ENCODE measurements around the gene ABL2. TPM values are rescaled to one million over a fixed set of nuclear protein-coding genes. Genes with fewer than 3 reads are reported as not detected.
"Not testable (repeated sequence)": the region's sequence is repeated elsewhere in the genome, so short reads cannot be mapped to it uniquely, and the experiment has no call there.

ABL2 gene
- total RNA-seq, 1 experiment from 2014 or later, result 9.2 TPM

DNA sequence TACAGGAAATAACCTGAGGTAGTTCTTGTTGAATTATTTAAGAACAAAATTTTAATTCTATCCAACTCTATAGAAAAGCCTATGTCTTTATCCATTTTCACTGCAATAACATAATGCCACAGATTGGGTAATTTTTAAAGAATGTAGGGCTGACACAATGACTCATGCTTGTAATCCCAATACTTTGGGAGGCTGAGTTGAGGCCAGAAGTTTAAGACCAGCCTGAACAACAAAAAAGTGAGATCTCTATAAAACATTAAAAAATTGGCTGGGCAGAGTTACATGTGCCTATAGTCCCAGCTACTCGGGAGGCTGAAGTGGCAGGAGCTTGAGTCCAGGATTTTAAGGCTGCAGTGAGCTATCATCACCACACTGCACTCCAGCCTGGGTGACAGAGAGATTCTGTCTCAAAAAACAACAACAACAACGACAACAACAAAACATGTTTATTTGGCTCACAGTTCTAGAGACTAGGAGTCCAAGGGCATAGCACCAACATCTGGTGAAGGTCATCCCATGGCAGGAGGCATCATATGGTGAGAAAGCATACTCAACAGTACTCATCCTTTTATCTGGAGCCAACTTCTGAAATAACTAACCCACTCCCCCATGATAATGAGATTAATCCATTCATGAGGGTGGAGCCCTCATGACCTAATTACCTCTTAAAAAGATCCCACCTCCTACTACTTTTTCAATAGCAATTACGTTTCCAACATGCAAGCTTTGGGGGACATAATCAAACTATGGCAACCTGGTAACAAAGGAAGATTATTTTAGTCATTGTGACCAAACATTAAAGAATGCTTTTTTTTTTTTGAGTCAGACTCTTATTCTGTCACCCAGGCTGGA, 59.6 kb downstream of the ABL2 start:
- DNase-seq (ENCODE audit: low spot score), result peak; percentile 13

DNA sequence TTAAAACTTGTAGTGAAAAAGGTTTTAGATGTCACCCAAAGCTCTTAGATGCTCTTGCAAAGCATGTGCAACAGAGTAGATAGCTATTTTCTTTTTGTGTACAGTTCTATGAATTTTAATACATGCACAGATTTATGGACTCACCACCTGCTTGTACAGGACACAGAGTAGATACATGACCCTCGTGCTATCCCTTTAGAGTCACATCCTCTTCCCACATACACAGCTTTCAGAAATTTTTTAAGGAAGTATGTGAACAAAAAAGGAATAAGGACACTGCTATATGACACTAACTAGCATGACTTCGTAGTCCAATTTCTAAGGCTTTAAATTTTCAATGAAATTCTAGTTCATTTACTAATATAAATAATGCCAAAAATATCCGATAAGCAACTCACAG, 60.9 kb downstream of the ABL2 start:
- no peak for DNase-seq (ENCODE audit: low spot score)

DNA sequence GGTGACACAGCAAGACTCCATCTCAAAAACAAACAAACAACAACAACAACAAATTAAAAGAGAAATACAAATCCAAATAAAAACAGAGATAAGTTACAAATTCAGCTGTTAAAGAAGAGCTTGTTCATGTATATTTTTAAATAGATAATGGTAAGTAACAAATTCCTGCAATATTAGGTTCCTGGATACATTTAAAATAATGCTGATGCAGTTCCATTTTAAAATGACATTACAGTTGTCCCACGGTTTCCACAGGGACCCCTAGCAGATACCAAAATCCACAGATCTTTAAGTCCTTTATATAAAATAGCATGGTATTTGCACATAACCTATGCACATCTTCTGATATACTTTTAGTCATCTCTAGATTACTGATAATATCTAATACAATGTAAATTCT, 61.5 kb downstream of the ABL2 start:
- no peak for DNase-seq (ENCODE audit: low spot score)

DNA sequence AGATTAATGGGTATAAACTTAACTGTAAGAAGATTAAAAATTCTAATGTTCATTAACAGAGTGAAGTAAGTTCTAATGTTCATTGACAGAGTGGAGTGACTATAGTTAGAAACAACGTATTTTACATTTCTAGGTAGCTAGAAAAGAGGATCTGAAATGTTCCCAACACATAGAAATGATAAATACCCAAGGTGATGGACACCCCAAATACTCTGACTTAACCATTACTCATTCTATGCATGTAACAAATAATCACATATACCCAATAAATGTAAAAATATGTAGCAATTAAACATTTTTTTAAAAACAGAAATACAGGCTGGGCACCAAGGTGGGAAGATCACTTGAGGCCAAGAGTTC, 62.1 kb downstream of the ABL2 start:
- no peak for DNase-seq (ENCODE audit: low spot score)

DNA sequence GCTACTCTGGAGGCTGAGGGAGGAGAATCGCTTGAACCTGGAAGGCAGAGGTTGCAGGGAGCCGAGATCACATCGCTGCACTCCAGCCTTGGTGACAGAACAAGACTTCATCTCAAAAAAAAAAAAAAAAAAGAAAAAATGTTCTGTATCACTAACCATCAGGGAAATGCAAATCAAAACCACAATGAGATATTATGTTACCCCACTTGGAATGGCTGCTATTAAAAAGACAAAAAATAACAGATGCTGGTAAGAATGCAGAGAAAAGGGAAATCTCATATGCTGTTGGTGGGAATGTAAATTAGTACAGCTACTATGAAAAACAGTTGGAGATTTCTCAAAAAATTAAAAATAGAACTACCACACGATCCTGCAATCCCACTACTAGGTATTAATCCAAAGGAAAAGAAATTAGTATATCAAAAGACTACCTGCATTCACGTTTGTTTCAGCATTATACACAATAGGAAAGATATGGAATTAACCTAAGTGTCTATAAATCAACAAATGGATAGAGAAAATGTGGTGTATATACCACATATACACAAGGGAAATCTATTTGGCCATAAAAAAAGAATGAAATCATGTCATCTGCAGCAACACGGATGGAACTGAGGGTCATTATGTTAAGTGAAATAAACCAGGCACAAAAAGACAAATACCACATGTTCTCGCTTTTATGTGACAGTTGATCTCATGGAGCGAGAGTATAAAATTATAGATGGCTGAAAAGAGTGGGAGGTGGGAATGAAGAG, 62.6 kb downstream of the ABL2 start:
- no peak for DNase-seq (ENCODE audit: low spot score)

DNA sequence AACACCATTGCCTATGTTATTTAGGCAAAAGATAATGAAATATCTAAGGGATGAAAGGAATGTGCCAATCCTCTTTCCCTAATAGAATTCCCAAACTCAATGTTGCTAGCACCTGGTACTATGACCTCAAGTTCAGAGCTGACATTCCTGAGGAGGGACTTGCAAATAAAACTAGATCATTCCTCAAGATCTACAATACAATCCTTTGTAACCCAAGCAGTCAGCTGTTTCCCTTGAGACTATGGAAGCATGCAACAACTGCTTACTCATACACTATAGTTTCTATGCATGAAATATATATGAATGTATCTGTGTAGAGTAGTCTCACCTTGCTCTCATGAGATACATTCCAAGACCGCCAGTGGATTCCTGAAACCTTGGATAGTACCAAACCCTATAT, 65.0 kb downstream of the ABL2 start:
- no peak for DNase-seq (ENCODE audit: low spot score)

DNA sequence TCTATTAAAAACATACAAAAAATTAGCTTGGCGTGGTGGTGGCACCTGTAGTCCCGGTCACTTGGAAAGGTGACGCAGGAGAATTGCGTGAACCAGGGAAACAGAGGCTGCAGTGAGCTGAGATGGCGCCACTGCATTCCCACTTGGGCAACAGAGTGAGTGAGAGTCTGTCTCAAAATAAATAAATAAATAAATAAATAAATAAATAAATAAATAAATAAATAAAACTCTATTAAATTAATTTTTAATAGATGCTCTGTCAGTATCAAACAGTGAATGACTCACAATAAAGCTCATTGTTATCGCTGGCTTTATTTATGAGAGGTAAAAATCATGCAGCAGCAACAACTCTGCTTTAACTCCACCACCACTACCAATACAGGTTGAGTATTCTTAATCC, 72.8 kb downstream of the ABL2 start:
- DNase-seq (ENCODE audit: low spot score), result no peak

DNA sequence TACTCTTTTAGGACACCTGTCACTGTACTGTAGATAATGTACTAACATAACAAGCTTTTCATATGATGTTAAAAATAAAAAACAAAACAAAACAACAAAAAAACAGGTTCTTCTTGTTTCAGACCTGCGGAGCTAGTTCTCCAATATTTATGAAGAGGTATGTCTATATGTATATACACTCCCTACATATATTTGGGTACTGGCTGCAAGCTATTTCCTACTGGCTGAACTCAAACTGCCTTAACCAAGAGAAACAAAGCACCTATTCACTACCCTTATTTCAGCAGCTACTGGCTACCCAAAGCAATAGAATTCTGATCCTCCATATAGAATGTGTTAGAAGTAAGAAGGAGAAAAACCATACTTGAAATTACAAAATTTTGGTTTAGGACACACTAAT, 73.5 kb downstream of the ABL2 start:
- no peak for DNase-seq (ENCODE audit: low spot score)

DNA sequence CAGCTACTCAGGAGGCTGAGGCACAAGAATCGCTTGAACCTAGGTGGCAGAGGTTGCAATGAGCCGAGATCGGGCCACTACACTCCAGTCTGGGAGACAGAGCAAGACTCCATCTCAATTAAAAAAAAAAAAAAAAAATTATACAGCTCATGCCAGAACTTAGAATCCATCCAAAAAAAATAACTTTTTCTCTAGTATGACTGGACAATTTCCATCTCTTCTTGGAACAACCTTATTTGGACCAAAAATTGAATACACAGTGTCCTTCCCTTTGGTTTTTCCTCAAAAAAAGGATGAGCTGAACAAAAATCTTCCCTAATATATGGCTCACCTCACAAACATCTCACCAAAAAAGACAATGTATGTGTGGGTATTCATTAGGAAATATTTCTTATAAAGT, 73.9 kb downstream of the ABL2 start:
- no peak for DNase-seq (ENCODE audit: low spot score)

DNA sequence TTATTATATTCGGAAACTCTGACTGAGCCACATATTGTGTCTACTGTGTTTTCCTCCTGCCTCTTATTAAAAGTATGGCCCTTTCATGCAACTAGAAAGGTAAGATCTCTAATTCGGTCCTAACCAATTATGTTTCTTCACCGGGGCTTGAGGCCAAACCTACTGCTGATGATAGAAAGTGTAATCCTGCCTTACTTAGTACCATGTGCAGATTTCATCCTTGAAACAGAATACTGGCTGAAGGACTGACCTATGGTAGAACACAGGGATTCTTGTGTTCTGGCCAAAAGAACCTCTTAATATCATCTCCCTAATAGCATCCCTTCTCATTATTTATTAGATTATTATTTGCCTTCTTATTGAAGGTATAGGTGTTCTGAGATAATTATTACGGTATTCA, 75.0 kb downstream of the ABL2 start:
- no peak for DNase-seq (ENCODE audit: low spot score)

DNA sequence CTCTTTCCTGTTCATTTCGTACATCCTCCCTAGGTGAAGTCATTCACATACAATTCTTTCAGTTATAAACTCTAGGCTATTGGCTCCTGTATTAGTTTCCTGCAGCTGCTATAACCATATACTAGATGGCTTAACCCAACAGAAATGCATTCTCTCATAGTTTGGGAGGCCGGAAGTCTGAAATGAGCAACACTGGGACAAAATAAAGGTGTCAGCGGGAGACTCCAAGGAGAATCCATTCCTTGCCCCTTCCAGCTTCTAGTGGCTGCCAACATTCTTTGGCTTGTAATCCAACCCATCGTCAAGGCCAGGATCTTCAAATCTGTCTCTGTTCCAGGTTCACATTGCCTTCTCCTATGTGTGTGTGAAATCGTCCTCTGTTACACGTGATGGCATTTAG, 76.3 kb downstream of the ABL2 start:
- DNase-seq (ENCODE audit: low spot score), result no peak

DNA sequence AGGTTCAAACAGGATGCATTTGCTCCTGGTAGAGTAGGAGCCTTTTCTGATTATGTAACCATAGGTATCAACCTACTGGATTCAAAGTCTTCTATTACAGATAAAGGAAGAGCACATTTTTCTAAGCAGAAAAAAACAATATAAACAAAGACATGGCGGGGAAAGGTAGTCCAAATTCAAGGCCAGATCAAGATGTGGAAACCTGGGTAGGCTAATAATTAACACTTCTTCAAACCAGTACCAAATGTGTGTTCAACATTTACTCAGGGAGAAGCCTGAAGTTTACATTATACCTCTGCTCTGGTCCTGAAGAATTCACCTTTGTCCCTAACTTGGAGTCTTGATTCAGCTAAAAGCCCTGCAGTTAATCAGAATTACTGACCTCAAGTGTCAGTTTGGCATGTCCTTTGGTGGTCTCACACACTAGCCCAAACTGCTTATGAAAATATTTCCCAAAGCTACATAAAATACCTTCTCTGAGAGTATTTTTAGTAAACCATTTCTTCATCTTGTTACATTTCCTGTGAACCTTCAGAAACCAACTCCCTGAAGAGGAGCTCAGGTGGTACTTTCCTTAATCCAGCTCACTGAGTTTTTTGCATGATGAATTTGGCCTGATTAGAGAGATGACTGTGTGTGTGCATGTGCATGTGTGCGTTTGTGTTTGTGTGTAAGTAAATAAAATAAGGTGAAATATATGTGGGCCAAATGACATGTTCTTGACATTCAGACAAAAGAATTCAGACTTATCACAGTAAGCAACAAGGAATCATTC, 77.4 kb downstream of the ABL2 start:
- DNase-seq (ENCODE audit: low spot score), result no peak

DNA sequence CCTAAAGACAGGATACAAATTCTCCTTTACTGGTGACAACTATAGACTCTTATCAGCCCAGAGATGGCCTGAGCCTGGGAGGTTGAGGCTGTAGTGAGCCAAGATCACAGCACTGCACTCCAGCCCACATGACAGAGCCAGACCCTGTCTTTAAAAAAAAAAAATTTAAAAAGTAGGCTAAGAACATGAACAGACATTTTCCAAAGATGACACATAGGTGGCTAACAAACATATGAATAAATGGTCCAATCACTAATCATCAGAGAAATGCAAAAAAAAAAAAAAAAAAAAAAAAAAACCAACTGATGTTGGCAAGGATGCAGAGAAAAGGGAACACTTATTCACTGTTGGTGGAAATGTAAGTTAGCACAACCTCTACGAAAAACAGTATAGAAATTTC, 82.6 kb downstream of the ABL2 start:
- no peak for DNase-seq (ENCODE audit: low spot score)

DNA sequence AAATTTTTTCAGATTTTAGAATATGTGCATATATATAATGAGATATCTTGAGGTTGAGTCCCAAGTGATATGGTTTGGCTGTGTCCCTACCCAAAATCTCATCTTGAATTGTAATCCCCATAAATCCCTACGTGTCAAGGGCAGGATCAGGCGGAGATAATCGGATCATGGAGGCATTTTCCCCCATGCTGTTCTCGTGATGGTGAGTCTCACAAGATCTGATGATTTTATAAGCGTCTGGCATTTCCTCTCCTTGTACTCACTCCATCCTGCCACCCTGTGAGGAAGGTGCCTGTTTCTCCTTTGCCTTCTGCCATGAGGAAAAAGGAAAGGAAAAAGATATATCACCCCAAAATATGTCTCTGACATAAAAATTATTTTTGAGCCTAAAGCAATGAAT, 83.0 kb downstream of the ABL2 start:
- DNase-seq (ENCODE audit: low spot score), result no peak

DNA sequence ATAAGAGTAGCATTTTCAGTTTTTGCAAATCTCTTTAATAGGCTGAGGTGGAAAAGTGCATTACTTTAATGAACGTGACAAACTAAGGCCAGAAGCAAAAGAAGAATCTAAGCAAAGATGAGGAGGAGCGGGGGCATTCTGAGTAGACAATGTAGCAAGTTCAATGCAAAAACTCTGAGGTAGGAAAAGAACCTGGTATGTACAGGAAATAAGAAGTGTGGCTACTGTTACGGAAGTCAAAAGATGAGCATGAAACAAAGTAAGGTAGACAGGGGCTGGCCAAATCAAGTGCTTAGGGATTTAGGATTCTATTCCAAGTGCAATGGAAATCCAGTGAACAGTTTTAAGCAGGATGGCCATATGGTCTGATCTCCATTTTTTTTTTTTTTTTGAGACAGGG, 84.0 kb downstream of the ABL2 start:
- no peak for DNase-seq (ENCODE audit: low spot score)

DNA sequence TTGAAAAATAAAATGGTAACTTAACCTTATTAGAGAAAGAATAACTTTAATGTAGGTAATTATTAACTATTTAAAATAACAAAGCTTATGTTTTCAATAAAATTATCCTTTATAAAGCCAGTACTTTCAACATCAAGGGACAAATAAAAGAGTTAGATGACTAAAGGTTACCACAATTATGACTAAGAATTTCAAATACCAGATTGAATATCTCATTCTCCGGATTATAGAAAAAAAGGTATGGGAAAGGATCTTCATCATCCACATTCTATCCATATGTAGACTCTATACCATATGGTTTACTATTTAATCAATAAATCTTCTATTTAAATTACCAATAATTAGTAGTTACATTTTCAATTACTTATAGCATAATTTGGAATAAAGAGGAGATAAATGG, 84.9 kb downstream of the ABL2 start:
- no peak for DNase-seq (ENCODE audit: low spot score)

DNA sequence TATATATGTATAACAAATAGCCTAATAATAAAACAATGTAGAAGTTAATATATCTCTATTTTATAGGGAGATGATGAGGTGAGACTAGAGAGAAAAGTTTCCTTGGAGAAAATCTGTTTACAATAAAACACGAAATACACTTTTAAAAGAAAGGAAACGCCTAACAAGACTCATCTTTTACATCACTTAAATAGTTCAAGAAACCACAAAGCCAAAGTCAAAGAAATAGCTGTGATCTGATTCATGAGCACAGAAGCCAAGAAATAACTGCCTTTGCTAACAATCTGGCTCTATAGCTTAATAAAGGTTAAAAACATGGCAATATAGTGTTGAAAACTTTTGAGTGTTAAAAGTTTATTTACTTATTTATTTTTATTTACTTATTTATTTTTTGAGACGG, 86.2 kb downstream of the ABL2 start:
- DNase-seq (ENCODE audit: low spot score), result peak; percentile 84

DNA sequence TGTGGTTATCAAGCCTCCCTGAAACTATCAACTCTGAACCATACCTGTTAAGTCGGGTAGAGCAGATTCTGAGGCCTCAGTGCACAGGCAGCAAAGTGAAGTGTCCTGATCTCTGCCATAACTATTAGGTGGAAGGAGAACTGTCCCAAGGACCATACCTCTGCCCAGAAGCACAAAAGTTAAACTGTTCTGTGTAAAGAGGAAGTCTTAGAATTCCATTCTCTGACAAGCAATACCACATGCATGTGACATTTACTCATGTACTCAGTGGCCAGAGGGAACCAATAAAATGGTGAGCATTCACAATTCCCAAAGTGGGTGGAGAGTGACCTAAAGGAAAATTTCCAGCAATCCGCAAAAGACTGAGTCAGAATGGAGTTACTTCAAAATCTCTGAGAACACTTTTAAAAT, 86.6 kb downstream of the ABL2 start:
- peak; percentile 97 for DNase-seq (ENCODE audit: low spot score)

DNA sequence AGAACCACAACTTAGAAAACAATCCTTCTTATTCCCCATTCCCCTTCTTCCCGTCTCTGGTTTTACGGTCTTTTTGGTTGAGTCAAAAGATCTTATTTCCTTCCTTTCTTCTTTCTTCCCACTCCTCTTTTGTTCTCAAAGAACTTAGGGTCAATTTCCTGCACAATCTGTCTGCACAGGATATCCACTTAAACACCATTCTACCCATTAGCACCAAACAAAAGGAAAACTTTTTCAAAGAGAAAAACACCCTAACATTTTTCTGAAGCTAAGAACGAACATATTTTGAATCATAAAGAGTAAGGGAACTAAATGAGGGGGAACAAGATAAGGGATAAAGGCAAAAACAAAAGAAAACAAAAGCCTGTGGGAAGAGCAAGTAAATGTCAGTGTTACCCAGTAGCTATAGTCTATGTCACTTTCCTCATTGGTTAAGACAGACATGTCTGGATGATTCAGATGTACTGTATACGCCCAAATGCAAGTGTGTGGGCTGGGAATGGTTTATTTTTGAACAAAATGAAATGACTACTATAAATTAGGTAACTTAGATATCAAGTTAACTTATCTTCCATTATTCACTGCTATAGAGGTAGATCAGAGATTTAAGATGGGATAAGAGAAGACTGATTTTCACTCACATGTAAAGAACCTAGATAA, 87.8 kb downstream of the ABL2 start:
- DNase-seq (ENCODE audit: low spot score), result peak; percentile 41

DNA sequence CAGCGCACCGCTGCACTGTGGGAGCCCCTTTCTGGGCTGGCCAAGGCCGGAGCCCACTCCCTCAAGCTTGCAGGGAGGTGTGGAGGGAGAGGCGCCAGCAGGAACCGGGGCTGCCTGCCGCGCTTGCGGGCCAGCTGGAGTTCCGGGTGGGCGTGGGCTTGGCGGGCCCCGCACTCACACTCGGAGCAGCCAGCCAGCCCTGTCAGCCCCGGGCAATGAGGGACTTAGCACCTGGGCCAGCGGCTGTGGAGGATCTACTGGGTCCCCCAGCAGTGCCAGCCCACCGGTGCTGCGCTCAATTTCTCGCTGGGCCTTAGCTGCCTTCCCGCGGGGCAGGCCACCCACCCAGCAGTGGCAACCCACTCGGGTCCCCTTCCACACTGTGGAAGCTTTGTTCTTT, 90.7 kb downstream of the ABL2 start:
- not testable (repeated sequence) for DNase-seq (ENCODE audit: low spot score)

DNA sequence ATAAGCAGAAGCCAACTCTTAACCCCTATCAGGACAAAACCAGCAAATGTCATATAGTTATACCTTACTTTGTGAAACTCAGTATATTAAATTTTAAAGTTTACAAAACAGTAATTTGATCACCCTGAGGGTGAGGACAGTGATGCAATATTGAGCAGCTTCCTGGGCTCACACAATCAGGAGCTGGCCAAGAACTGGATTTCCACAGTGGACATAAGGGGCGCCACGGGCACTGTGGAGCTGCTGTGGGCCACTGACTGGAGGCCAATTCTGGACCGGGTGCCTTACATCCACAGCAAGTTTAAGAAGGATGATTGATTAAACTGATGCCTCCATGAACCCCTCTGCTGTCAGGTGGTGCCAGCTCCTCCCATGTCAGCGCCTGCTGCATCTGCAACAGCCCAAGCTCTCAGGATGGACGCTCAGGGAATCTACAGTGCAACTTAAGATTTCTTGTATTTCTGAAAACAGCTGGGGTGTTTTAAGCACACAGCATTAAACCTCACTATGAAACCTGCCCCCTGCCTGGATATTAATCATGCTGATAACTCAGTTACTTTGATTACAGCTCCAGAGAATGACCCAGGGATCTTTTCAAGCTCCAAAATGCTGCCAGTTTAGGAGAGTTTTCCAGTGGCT, 91.7 kb downstream of the ABL2 start:
- peak; percentile 21 for DNase-seq (ENCODE audit: low spot score)

DNA sequence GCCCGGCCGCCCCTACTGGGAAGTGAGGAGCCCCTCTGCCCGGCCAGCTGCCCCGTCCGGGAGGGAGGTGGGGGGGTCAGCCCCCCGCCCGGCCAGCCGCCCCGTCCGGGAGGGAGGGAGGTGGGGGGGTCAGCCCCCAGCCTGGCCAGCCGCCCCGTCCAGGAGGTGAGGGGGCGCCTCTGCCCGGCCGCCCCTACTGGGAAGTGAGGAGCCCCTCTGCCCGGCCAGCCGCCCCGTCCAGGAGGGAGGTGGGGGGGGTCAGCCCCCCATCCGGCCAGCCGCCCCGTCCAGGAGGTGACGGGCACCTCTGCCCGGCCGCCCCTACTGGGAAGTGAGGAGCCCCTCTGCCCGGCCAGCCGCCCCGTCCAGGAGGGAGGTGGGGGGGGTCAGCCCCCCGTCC, 93.8 kb downstream of the ABL2 start:
- DNase-seq (ENCODE audit: low spot score), result not testable (repeated sequence)
